T47D (cell line): ENCODE results near the gene HSD17B8.

Source experiments
- DNase-seq, 2 experiments: peaks; one replicate each; pipeline versions ENCODE4 v3.0.0 to v3.0.0-alpha.2; 2011 to 2012; ENCODE audit warnings: low read depth in 1 of 2, low spot score in 1 of 2
- JUND ChIP-seq: IDR thresholded peaks from 2 replicates; pipeline ENCODE4 v1.6.1; 2012; ENCODE audit warnings: low read depth
- in situ Hi-C: cut with HindIII; loops from 2 replicates; pipeline ENCODE4 v1.10.0; 2016; ENCODE audit warnings: low sequenced_read_pairs, low pct_unique_long_range_greater_than_20kb

HSD17B8 gene

DNA sequence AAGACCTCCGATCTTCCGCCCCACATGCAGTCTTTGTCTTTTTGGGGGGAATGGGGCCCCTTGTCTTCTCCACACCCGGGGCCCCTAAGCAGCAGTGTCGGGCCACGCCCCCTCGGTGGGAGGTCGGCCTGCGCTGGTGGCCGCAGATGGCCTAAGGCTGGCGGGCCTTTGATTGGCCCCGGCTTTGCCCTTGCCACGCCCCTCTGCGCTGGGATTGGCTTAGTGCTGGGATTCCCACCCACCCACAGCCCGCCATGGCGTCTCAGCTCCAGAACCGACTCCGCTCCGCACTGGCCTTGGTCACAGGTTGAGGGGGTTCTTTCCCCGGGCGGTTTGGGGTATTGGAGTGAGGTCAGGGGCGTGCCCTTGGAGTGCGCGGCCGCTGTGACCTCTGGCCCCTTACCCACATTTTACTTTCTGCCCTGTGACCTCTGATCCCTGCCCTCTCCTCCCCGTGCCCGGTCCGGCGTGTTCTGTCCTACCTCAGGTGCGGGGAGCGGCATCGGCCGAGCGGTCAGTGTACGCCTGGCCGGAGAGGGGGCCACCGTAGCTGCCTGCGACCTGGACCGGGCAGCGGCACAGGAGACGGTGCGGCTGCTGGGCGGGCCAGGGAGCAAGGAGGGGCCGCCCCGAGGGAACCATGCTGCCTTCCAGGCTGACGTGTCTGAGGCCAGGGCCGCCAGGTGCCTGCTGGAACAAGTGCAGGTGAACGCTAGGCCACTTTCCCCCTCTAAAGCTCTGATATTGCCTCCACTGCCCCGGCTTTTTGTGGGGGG is at the start of gene HSD17B8:
Gene HSD17B8 (plus strand): TSS at position 241 of the 776 bp plus-strand sequence. CDS start 14 bp downstream, at position 255.
- peak; percentile 93 to 98 for DNase-seq
- in situ Hi-C loops, result no loop called here
- no peak for TF ChIP-seq JUND

DNA sequence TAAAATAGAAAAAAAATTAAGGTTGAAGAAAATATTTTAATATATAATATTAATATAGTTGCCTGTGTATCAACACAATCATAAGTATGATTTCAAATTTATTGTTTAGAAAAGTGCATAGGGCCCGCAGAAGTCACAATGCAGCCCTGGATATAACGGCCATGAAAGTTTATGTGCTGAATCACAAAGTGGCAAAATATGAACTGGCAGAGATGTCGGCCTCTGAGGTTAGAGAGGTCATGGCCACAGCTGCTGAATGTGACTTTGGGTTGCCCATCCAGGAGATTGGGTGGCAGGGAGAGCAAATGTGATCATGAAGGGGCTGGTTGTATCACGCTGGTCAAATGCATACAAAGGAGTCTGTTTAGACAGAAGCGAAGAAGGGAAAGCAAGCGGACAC is 47.9 kb upstream of the HSD17B8 start:
- DNase-seq, result no peak
- in situ Hi-C loops, result no loop called here
- TF ChIP-seq JUND, result no peak

DNA sequence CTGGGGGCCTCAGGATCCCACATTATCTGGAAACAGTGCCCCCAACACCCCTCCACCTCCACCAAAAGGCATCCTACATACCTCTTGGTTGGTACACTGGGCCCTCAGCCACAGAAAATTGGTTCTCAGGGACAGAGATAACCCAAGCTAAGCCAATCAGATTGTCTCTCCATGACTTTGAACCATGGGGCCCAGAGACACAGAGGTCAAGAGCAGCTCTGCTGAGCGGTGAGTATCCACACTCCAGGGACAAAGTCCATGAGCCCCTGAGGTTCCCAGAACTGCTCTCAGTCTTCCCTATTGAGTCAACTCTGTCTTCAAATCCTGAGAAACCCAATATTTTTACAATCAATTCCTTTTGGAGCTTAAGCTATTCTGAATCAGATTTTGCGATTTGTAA is 47.5 kb upstream of the HSD17B8 start:
- in situ Hi-C loops, result no loop called here
- TF ChIP-seq JUND, result no peak

DNA sequence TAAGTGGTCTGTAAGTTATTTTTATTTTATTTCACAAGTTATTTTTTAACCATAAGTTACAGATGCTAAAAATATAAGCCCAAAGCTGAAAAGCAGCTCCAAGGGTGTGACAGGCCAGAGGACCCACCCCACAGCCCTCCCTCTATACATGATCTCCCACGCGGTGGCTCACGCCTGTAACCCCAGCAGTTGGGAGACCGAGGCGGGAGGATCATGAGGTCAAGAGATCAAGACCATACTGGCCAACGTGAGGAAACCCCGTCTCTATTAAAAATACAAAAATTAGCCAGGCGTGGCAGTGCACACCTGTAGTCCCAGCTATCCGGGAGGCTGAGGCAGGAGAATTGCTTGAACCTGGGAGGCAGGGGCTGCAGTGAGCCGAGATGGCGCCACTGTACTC is 44.4 kb upstream of the HSD17B8 start:
- DNase-seq, result no peak
- in situ Hi-C loops, result no loop called here

More for the DNA sequence above, 47.5 kb upstream of the HSD17B8 start:
- DNase-seq, result no peak

DNA sequence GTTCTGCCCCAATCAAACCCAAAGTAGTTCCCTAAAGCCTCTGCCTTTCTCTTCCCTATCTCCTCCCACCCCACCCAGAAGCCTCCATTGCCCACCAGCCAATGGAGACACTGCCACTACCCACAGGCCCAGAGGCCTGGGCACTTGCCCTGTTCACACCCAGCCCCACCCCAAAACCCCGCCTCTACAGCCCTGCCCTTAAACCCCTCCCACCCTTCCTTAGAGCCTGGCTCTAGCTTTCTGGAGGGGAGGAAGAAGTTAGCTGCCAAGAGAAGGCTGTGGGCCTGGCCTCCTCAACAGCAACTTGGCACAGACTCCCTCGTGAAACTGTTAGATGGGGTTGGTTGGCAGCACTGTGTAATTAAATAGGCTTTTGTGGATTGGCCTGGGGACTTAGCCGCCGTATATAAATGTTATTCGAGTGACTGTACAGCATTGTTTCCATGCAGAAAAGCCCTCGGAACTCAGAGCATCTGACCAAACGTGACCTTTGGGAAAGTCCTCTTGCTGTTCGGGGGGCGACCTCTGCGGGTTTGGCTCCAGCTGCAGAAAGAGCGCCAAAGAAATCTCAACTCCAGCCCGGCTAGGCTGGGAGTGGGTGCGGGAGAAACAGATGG is 43.6 kb upstream of the HSD17B8 start:
- peak in 1 of 2 experiments; percentile 63 for DNase-seq
- no peak for TF ChIP-seq JUND
- in situ Hi-C loops, result no loop called here

More for the DNA sequence above, 44.4 kb upstream of the HSD17B8 start:
- no peak for TF ChIP-seq JUND

DNA sequence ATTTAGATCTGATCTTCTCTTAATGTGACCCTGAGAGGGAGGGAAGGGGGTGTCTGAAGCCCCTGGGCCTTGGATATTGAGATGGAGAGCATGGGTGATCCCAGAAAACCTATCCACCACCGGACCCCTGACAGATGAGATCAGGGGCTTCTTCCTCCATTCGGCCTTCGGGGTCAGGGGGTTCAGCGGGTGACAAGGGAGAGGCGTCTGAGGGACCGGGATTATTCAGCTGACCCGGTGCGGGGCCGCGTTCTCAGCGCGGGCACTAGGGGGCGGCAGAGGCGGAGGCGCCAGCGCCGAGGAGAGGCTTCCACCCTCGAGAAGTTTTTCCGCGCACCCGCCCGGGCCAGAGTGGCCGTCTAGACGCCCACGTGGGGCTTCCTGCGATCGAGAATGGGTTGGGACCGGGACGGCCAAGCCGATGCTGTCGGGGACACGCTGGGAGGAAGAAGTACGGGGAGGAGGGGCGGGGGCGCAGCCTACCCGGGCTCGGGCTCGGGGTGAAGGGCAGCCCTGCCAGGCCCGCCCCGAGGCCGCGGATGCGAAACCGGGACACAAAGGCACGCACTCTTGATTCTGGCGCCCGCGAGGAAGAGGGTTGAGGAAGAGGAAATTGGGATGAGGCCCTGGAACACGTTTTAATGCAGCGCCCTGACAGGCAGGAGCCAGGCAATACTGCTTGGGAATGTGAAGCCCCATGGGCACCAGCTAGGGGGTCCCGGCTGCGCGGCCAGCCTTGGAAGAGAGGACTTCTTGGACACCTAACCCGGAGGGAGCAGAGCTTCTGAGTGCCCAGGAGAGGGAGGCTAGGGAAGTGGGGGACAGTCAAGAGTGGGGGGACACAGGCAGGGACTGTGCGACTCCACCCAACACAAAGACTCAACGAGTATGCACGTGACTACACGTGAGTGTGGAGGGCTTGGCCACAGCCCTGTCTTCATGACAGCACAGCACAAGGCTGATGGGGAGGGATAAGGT is 42.8 kb upstream of the HSD17B8 start:
- no peak for TF ChIP-seq JUND
- DNase-seq, result peak; percentile 74 to 86
- in situ Hi-C loops, result no loop called here

DNA sequence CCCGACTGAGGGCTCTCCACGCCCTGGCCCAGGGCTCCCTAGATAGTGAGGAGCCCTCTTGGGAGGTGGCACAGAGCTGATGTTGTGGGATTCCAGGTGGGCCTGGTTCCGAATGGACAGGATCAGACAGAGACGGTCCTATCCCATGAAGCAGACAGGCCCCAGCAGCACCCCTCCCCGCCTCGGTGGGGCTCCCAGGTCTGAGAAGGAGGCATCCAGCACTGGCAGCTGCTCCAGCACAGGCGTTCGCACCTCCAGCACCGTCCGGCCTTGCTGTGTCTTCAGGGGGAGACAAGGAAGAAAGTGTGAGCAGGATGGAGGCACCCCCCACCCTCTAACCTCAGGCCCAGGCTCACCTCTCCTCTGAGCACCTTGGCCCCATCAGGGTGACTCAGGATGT is 40.9 kb upstream of the HSD17B8 start:
- DNase-seq, result no peak
- TF ChIP-seq JUND, result no peak
- in situ Hi-C loops, result no loop called here

DNA sequence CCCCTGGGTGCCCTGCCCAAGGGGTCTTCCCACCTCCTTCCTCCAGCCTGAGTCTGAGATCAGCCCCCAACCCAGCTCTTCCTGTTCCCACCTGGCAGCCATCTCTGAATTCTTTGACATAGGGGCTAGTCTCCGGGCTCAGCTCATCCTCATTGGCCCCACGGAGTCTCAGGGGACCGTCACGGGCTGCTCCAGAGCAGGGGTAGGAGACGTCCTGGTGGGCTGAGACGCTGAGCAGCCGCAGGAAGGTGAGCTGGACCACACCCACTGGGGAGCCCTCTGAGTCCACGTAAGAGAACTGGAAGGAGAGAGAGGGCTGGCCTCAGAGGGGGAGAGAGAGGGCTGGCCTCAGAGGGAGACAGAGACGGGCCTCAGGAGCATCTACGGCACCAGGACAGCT is 40.3 kb upstream of the HSD17B8 start:
- no peak for DNase-seq
- TF ChIP-seq JUND, result no peak
- in situ Hi-C loops, result no loop called here

DNA sequence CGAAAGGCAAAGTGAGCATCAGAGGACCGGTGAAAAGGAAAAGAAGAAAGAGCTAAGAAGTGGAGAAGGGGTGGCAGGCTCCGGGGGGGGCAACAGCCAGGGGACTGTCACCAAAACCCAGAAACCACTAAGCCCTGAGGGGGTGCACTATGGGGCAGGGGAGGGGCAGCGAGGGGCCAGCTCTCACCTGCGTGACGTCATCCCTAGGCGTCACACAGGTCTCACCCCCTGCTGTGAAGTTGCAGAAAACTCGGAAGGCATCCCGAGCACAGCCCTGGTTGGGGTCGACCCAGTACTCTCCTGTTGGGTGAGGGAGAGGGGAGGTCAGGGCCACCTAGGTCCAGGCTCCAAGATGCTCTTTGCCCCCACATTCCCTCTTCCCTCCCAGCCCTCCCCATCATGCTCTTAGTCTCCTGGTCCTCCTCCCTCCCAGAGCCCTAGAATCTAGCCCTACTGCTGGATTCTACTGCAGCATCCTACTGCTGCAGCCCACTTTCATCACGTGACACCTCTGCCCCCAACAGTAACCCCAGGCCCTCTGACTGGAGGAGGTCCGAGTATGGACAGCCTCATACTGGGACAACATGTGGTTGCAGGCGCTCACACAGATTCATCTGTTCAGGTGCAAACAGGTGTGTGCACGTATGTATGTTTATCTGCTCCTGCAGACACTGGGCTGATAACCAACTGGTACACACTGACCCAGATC is 39.6 kb upstream of the HSD17B8 start:
- no peak for DNase-seq
- TF ChIP-seq JUND, result no peak
- in situ Hi-C loops, result no loop called here

DNA sequence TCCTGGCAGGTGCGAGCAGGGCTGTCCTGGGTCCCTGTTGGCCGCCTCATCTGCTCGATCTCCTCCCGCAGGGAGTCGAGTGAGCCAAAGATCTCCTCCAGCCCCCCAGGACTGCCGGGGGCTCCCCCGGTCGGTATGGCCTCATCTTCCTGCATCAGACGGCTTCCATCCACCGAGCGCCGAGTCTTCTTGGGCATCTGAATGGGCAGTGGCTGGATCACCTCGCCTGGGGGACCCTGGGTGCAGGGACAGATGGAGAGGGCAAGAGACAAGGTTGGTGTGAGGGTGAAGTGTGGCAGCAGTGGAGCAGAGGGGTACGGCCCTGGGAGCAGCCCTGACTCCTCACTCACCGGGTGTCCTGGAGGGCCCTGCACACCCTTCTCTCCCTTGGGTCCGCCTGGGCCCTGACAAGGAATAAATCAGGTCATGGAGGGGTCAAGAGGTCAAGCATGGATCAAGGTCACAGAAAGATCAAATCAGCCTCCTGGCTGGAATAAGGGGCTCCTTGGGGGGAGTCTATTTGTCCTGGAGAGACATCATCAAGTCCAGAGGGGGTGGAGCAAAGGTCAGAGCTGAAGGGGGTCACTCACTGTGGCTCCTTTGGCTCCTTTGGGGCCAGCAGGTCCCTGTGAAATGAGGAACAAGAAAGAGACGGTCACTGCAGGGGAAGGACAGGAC is 38.7 kb upstream of the HSD17B8 start:
- no peak for TF ChIP-seq JUND
- in situ Hi-C loops, result no loop called here
- no peak for DNase-seq

DNA sequence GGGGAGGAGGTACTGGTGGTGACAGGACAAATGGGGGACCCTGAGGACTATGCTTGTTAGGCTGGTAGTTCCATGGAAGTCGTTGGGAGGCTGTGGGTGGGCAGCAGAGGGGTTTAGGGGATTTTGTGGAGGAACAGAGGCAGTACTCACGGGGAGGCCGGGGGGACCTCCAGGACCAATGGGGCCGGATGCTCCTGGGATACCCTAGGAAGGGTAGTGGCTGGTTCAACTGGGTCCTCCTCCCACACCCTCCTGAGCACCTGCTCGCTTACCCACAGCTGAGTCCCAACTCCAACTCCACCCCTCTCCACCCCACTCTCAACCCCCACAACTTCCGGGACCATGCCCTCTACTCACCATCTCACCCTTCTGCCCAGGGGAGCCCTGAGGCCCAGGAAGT is 38.1 kb upstream of the HSD17B8 start:
- DNase-seq, result no peak
- in situ Hi-C loops, result no loop called here
- TF ChIP-seq JUND, result no peak
